Thymus (tissue), 11 donors: Measurements from ENCODE around the gene ATP6V1B1. TPM values are rescaled to one million over a fixed set of nuclear protein-coding genes. Genes with fewer than 3 reads are reported as not detected.

Source experiments
- DNase-seq, 9 donors: peaks; one replicate each; pipeline ENCODE4 v3.0.0-alpha.2; 2013; ENCODE audit warnings: low spot score in 9 of 9, low read depth in 6 of 9, missing footprints in 1 of 9
- H3K27ac ChIP-seq, 2 donors: one replicate each; pipeline ENCODE4 v1.5.1; 2013; ENCODE audit warnings: control low read depth in 1 of 2, low read depth in 1 of 2, low read length in 1 of 2, mild to moderate bottlenecking in 1 of 2, moderate library complexity in 1 of 2
- H3K27me3 ChIP-seq, 2 donors: one replicate each; pipeline ENCODE4 v1.5.1; 2013; ENCODE audit warnings: low read length in 1 of 2; ENCODE audit not compliant: control insufficient read depth in 2 of 2, insufficient read depth in 1 of 2
- H3K36me3 ChIP-seq, 2 donors: one replicate each; pipeline ENCODE4 v1.5.1; 2013; ENCODE audit warnings: low read length in 1 of 2, mild to moderate bottlenecking in 1 of 2, moderate library complexity in 1 of 2; ENCODE audit not compliant: control insufficient read depth in 2 of 2, insufficient read depth in 2 of 2
- H3K4me1 ChIP-seq, 2 donors: one replicate each; pipeline ENCODE4 v1.5.1; 2013; ENCODE audit warnings: low read length in 2 of 2; ENCODE audit not compliant: control insufficient read depth in 2 of 2, insufficient read depth in 2 of 2
- H3K4me3 ChIP-seq, 2 donors: one replicate each; pipeline ENCODE4 v1.5.1; 2013; ENCODE audit warnings: low read length in 2 of 2, control low read depth in 1 of 2, mild to moderate bottlenecking in 1 of 2
- H3K9me3 ChIP-seq, 2 donors: one replicate each; pipeline ENCODE4 v1.5.1; 2013; ENCODE audit warnings: low read length in 1 of 2, mild to moderate bottlenecking in 1 of 2; ENCODE audit not compliant: control insufficient read depth in 2 of 2, insufficient read depth in 1 of 2
- WGBS: extraction: QIAGEN DNeasy Blood & Tissue Kit; methylation state at CpG from one replicate; pipeline ENCODE4 v1.1.7; 2013; 5-methylcytosine and 5-hydroxymethylcytosine counted together
- polyA plus RNA-seq: library from polyadenylated mRNA; stranded (reverse); fragments of 200-250 nt; gene quantifications from one replicate; pipeline ENCODE4 v1.2.3, GENCODE V29; 2013
- total RNA-seq: library from RNA; stranded (reverse); fragments of 120-200 nt; gene quantifications from one replicate; pipeline ENCODE4 v1.2.4, GENCODE V29; 2013
- donor health status: healthy.

ATP6V1B1 gene
- total and polyA plus RNA-seq, 2 donors, result 0.19 to 1.4 TPM

- 95% methylated on average over 14 of the region's 14 CpGs for WGBS
- H3K4me1 ChIP-seq, result peaks cover 4 to 14% of the 10 kb centered on the region in 2 donors
- H3K36me3 ChIP-seq, result peaks cover 12 to 14% of the 10 kb centered on the region in 2 donors
- peaks cover 0 to 27% of the 10 kb centered on the region in 2 donors for H3K27me3 ChIP-seq
- no peak overlapping the region for H3K4me3 ChIP-seq
- H3K9me3 ChIP-seq, result no peaks in the 10 kb centered on the region
- no peak for DNase-seq
- no peak overlapping the region for H3K27ac ChIP-seq
These were observed 46.4 kb downstream of the ATP6V1B1 start for GRCh38 chr2:70981866-70982810.

GRCh38 chr2:70982971-70983370, 47.3 kb downstream of the ATP6V1B1 start:
- no peak for DNase-seq
- WGBS, result 94% methylated on average over 3 of the region's 3 CpGs
- Histone ChIP-seq H3K27ac (no peak overlapping the region), H3K9me3 (no peaks in the 10 kb centered on the region), H3K27me3 (peaks cover 0 to 19% of the 10 kb centered on the region in 2 donors), H3K4me1 (peaks cover 2 to 10% of the 10 kb centered on the region in 2 donors), H3K36me3 (peaks cover 21 to 23% of the 10 kb centered on the region in 2 donors), H3K4me3 (no peak overlapping the region)

GRCh38 chr2:70983506-70984227, 48.0 kb downstream of the ATP6V1B1 start:
- Histone ChIP-seq H3K27me3 (peaks cover 0 to 12% of the 10 kb centered on the region in 2 donors), H3K27ac (no peak overlapping the region), H3K4me3 (no peak overlapping the region), H3K36me3 (peaks cover 28 to 30% of the 10 kb centered on the region in 2 donors), H3K9me3 (no peaks in the 10 kb centered on the region), H3K4me1 (peaks cover 2 to 5% of the 10 kb centered on the region in 2 donors)
- DNase-seq, result no peak
- 95% methylated on average over 8 of the region's 8 CpGs for WGBS

GRCh38 chr2:70984228-70984575, 48.5 kb downstream of the ATP6V1B1 start:
- 82% methylated on average over 3 of the region's 3 CpGs for WGBS
- no peak for DNase-seq
- Histone ChIP-seq H3K36me3 (peaks cover 33 to 35% of the 10 kb centered on the region in 2 donors), H3K27me3 (peaks cover 0 to 6% of the 10 kb centered on the region in 2 donors), H3K4me3 (no peak overlapping the region), H3K27ac (no peak overlapping the region), H3K9me3 (no peaks in the 10 kb centered on the region), H3K4me1 (peaks cover 0 to 4% of the 10 kb centered on the region in 2 donors)

GRCh38 chr2:70984576-70985282, 49.0 kb downstream of the ATP6V1B1 start:
- WGBS, result 24% methylated on average over 32 of the region's 32 CpGs
- H3K36me3 ChIP-seq, result peaks cover 38 to 39% of the 10 kb centered on the region in 2 donors
- no peaks in the 10 kb centered on the region for H3K9me3 ChIP-seq
- H3K27ac ChIP-seq, result no peak overlapping the region
- no peak overlapping the region for H3K4me3 ChIP-seq
- peaks cover 0 to 1% of the 10 kb centered on the region in 2 donors for H3K27me3 ChIP-seq
- DNase-seq, result peak in 5 of 9 donors; percentile 36 to 73 (median 65)
- peaks cover 0 to 4% of the 10 kb centered on the region in 2 donors for H3K4me1 ChIP-seq

- H3K36me3 ChIP-seq, result peaks cover 39 to 40% of the 10 kb centered on the region in 2 donors
- H3K27ac ChIP-seq, result no peak overlapping the region
- H3K9me3 ChIP-seq, result no peaks in the 10 kb centered on the region
- H3K27me3 ChIP-seq, result no peaks in the 10 kb centered on the region
- H3K4me3 ChIP-seq, result no peak overlapping the region
- WGBS, result 86% methylated on average over 5 of the region's 5 CpGs
- DNase-seq, result no peak
- peaks cover 0 to 4% of the 10 kb centered on the region in 2 donors for H3K4me1 ChIP-seq
These were observed 49.6 kb downstream of the ATP6V1B1 start for GRCh38 chr2:70985283-70985688.

GRCh38 chr2:70985956-70986355, 50.3 kb downstream of the ATP6V1B1 start:
- no peaks in the 10 kb centered on the region for H3K9me3 ChIP-seq
- no peak for DNase-seq
- no peak overlapping the region for H3K27ac ChIP-seq
- H3K4me3 ChIP-seq, result no peak overlapping the region
- peaks cover 39 to 45% of the 10 kb centered on the region in 2 donors for H3K36me3 ChIP-seq
- no peaks in the 10 kb centered on the region for H3K27me3 ChIP-seq
- H3K4me1 ChIP-seq, result peaks cover 0 to 4% of the 10 kb centered on the region in 2 donors
- WGBS, result 98% methylated on average over 1 of the region's 1 CpG

- H3K27ac ChIP-seq, result no peak overlapping the region
- H3K4me1 ChIP-seq, result peaks cover 0 to 4% of the 10 kb centered on the region in 2 donors
- DNase-seq, result no peak
- H3K36me3 ChIP-seq, result peaks cover 43 to 51% of the 10 kb centered on the region in 2 donors
- WGBS, result 96% methylated on average over 4 of the region's 4 CpGs
- no peaks in the 10 kb centered on the region for H3K27me3 ChIP-seq
- H3K4me3 ChIP-seq, result no peak overlapping the region
- H3K9me3 ChIP-seq, result no peaks in the 10 kb centered on the region
These were observed 50.9 kb downstream of the ATP6V1B1 start for GRCh38 chr2:70986499-70987189.
